NCI-H460 (cell line): ENCODE measurements around the gene TMC1. TPM values are rescaled to one million over a fixed set of nuclear protein-coding genes. Genes with fewer than 3 reads are reported as not detected.
"Not testable (repeated sequence)": the region's sequence is repeated elsewhere in the genome, so short reads cannot be mapped to it uniquely, and the experiment has no call there.

Experiments
- DNase-seq: peaks from one replicate; pipeline ENCODE4 v3.0.0-alpha.2; 2016; ENCODE audit warnings: low read depth; ENCODE audit errors: extremely low read depth
- total RNA-seq: library from RNA; depleted of rRNA; stranded (reverse); fragments of >200 nt; shearing (Covaris generic); gene quantifications from 2 replicates; pipeline ENCODE4 v1.2.3, GENCODE V29; 2014

Gene TMC1
- total RNA-seq, 1 experiment from 2014 or later, result not detected

DNA sequence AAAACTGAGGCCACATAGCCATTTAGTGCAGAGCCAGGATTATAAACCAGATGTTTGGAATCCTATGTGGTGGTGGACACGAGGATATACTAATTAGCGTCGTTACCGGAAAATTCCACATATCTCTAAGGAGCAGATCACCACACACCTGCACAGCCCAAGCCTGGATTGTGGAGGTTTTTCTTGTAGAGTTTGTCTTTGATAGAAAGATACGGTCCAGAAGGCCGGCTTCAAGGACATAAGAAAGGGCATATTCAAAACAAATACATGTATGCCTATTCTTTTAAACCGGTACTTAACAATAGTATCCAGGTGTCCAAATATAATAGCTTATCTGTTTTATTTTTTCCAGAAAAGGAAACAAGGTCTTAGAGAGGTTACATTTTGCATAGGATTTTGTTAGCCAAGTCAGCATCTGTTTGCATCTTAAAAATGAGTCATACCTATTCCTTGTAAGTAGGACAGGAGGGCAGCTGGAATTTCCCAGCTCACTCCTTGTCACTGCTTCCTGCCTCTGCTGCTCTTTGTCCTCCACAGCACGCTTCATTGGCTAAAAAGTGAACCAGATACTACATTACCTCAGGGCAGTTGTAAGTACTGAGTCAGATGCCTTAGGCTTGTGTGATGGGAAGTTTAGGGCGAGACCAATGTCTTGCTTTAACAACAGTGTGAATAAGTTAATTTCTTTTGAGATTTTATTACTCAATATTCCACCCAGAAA is 3.6 kb downstream of the TMC1 start:
- peak; percentile 19 for DNase-seq

GRCh38 chr9:72526901-72527800 is 5.7 kb downstream of the TMC1 start:
- peak; percentile 3 for DNase-seq

DNA sequence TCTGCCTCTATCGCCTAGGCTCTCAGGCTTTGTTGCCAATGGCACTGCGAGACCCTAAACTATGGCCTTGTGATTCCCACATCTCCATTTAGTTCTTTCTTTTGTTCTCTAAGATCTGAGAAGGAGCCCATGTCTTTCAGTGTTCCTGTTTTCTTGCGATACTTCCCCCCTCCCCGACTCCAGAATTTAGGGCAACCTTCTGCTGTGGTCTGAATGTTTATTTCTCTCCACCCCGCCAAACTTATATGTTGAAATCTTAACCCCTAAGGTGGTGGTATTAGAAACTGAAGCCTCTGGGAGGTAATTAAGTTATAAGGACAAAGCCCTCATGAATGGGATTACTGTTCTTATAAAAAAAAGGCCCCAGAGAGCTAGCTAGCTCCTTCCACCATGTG is 6.4 kb downstream of the TMC1 start:
- no peak for DNase-seq

- DNase-seq, result no peak
Measured at GRCh38 chr9:72529531-72529930, 8.1 kb downstream of the TMC1 start.

GRCh38 chr9:72533322-72533721 is 11.9 kb downstream of the TMC1 start:
- DNase-seq, result no peak

- DNase-seq, result no peak
Measured at GRCh38 chr9:72534931-72535330, 13.5 kb downstream of the TMC1 start.

DNA sequence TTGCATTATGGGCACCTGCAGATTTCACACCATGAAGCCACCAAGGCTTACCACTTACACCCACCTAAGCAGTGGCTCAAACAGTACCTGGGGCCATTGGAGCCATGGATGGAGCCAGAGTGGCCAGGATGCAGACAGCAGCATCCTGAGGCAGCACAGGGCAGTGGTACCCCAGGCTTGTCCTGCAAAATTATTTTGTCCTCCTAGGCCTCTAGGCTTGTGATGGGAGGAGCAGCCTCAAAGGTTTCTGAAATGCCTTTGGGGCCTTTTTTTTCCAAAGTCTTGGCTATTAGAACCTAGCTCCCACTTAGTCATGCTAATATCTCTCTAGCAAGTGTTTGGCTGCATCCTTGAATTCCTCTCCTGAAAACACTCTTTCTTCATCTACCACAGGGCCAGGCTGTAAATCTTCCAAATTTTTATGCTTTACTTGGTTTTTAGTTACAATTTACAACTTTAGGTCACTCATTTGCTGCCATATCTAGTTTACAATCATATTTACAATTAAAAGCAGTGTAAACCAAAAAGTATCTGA is 15.7 kb downstream of the TMC1 start:
- no peak for DNase-seq

GRCh38 chr9:72537671-72538070 is 16.3 kb downstream of the TMC1 start:
- DNase-seq, result no peak

GRCh38 chr9:72538921-72539702 is 17.7 kb downstream of the TMC1 start:
- DNase-seq, result no peak

- DNase-seq, result no peak
Measured at GRCh38 chr9:72539824-72540347, 18.5 kb downstream of the TMC1 start.

GRCh38 chr9:72540348-72540873 is 19.0 kb downstream of the TMC1 start:
- DNase-seq, result no peak

DNA sequence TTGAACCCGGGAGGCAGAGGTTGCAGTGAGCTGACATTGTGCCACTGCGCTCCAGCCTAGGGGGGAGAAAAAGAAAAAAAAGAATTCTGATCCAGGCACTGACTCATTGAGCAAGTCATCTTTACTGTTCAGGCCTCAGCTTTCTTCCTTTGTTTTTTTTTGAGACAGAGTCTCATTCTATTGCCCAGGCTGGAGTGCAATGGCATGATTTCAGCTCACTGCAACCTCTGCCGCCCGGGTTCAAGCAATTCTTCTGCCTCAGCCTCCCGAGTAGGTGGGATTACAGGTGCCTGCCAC is 21.1 kb downstream of the TMC1 start:
- not testable (repeated sequence) for DNase-seq

DNA sequence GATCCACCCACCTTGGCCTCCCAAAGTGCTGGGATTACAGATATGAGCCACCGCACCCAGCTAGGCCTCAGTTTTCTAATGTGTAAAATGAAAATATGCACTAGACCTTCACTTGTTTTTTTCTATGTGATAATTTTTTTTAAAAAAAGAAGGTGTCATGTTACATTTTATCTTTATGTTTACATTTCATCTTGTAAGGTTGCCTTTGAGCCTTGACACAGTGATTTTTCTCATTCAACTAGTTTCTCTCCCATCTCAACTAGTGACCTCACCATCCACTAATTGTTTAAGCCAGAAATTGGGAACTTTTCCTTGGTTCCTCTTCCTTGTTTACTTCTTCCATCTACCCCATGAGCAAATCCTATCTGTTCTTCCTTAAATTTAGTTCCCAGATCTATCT is 21.5 kb downstream of the TMC1 start:
- no peak for DNase-seq

DNA sequence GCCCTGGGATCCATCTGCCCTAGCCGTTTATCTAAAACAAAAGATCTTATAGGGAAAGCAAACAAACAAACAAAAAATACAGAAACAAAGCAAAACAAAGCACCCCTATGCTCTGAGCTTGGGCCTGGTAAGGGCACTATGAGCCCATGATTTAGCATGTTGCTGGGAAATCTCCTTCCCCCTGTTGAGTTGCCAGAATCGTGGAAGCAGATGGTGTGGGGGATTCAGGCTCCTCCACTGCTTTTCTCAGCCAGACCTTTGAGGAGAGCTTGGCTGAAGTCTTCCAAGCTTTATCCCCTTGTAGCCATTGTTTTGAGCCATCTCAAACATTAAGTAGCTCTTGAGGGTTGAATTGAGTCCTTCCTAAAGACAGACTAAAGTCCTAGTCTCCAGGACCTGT is 29.9 kb downstream of the TMC1 start:
- no peak for DNase-seq

- DNase-seq, result no peak
Measured at GRCh38 chr9:72552356-72552755, 30.9 kb downstream of the TMC1 start.

DNA sequence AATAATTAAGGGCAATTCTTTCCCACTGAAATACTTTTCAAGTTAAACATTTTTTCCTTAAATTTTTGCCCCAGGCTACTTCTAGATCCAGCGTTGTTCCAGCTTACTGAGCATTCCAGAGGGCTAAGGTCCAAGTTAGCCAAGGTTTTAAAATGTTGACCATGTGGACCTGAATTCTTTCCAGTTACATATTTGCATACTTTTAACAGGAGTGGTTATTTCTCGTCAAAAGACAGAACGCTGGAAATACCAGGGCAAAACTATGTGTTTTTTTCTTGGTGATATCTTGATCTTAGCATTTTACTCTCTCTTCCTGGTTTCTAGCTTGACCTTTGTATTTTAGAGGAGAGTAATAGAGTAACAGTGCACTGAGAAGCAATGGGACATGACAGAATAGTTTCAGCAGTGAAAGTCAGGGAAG is 32.8 kb downstream of the TMC1 start:
- DNase-seq, result no peak

DNA sequence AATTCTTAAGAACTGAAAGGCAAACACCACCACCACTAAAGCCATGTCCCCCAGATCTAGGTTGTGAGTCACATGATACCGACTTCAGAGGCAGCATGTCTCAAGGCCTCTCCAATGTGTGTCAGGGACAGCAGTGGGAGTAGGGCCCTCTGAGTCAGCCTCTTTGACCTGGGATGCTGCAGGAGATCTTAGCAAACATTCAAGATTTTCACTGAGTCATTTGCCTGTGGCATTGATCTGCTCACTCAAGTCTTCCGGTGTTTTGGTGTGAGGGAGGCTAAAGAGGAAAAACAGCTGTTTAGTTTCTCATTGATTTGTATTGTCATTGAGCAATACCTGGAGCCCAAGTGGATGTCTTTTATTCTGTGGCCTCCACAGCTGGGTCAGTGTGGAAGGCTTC is 36.1 kb downstream of the TMC1 start:
- DNase-seq, result peak; percentile 64

GRCh38 chr9:72560086-72560485 is 38.7 kb downstream of the TMC1 start:
- no peak for DNase-seq

DNA sequence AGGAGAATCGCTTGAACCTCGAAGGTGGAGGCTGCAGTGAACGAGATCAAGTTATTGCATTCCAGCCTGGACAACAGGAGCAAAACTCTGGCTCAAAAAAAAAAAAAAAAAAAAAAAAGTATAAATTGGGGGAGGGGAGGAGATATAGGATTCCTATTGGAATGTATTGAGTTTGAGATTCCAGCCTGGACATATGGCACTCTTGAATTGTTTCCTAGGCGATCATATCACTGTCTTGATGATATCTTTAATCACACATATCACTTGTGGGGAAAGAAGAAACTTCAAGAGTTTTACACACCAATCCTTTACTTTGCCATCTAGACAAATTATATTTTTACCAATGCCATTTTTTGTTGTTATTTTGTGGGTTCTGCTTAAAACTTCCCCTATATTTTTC is 42.4 kb downstream of the TMC1 start:
- DNase-seq, result no peak

DNA sequence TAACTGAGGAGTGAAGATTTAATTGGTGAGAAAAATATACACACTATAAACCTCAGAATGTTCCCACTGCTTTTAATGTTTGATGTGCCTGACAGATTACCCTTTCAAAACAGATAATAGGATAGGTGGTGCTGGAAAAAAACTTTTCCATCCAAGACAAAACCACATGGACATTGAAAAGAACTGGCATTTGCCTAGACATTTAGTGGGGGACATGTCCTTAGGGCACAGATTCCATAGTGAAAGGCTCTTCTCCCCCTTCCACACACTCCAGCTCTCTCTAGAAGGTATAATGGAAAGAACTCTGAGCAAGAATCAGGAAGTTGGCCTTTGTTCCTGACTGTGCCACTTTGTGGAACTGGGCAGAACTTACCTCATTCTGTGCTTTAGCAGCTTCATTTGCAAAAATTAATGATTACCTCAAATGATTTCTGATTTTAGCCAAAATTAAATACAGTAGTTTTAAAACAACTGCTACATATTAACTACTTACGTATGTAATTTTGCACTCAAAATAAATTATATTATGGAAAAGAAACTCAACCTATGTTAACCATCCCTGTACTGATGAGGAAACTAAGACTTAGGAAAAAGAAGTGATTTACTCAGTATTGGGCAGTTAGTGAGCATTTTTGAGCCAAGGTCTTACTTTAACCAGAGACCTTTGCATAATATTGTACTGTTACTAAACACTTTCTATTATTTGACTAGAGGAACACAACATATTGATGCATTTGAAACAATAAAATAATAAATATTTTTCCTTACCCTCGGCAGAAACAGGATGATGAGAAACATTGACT is 43.3 kb downstream of the TMC1 start:
- no peak for DNase-seq
